ENCODE data around the gene B3GALT6. TPM values are rescaled to one million over a fixed set of nuclear protein-coding genes. Genes with fewer than 3 reads are reported as not detected.

The B3GALT6 gene
- total and polyA plus RNA-seq, 7 experiments from 2014 or later: 7.2 to 29.0 (median 12.7) TPM

- ChIA-PET CTCF (no interaction called here), POLR2A (interaction anchor here (0.7 kb wide), 1 partner anchor 14 kb away, joined by 3 read pairs; no protein-coding TSS in a partner anchor)
- H3K4me1 Mint-ChIP-seq: peaks cover 0 to 19% (median 5%) of the 10 kb centered on the region in 7 donors
- no peak overlapping the region for H3K4me3 Mint-ChIP-seq
- H3K9me3 Mint-ChIP-seq: no peaks in the 10 kb centered on the region
- no peaks in the 10 kb centered on the region for H3K36me3 Mint-ChIP-seq
- Histone ChIP-seq H3K36me3 (ENCODE audit: control insufficient read depth in 2 of 3, insufficient read depth in 3 of 3, low read length in 3 of 3) (no peaks in the 10 kb centered on the region), H3K9me3 (ENCODE audit: control insufficient read depth in 2 of 3, low read length in 3 of 3) (no peaks in the 10 kb centered on the region), H3K27me3 (ENCODE audit: control insufficient read depth in 2 of 2, insufficient read depth in 2 of 2, low read length in 2 of 2) (no peaks in the 10 kb centered on the region), H3K4me3 (ENCODE audit: low read length) (no peak overlapping the region), H3K27ac (ENCODE audit: low read depth, low read length) (no peak overlapping the region), H3K4me1 (ENCODE audit: control insufficient read depth in 2 of 2, insufficient read depth in 2 of 2, low read length in 2 of 2) (peaks cover 6 to 7% of the 10 kb centered on the region in 2 donors)
- intact Hi-C loops (cut with micrococcal nuclease): loop anchor here in 1 of 2 donors (5.0 kb wide), 1 partner anchor 46 kb away; no protein-coding TSS in a partner anchor
- H3K27me3 Mint-ChIP-seq: no peaks in the 10 kb centered on the region
- DNase-seq (peak in 1 of 9 donors; percentile 10), ATAC-seq (no peak)
- no peak overlapping the region for H3K27ac Mint-ChIP-seq
These were observed 29.0 kb upstream of the B3GALT6 start for GRCh38 chr1:1202831-1203560.

- Histone ChIP-seq H3K27me3 (ENCODE audit: control insufficient read depth in 2 of 2, insufficient read depth in 2 of 2, low read length in 2 of 2) (no peaks in the 10 kb centered on the region), H3K4me1 (ENCODE audit: control insufficient read depth in 2 of 2, insufficient read depth in 2 of 2, low read length in 2 of 2) (peaks cover 7 to 12% of the 10 kb centered on the region in 2 donors), H3K27ac (ENCODE audit: low read depth, low read length) (no peak overlapping the region), H3K36me3 (ENCODE audit: control insufficient read depth in 2 of 3, insufficient read depth in 3 of 3, low read length in 3 of 3) (no peaks in the 10 kb centered on the region), H3K9me3 (ENCODE audit: control insufficient read depth in 2 of 3, low read length in 3 of 3) (no peaks in the 10 kb centered on the region), H3K4me3 (ENCODE audit: low read length) (no peak overlapping the region)
- Mint-ChIP-seq H3K4me1 (peaks cover 6 to 25% (median 11%) of the 10 kb centered on the region in 7 donors), H3K36me3 (no peaks in the 10 kb centered on the region), H3K9me3 (no peaks in the 10 kb centered on the region), H3K27ac (peak overlapping the region in 1 of 9 donors; percentile 38), H3K4me3 (no peak overlapping the region), H3K27me3 (no peaks in the 10 kb centered on the region)
- ATAC-seq: no peak
- ChIA-PET POLR2A (interaction anchor here (0.7 kb wide), 1 partner anchor 14 kb away, joined by 3 read pairs; no protein-coding TSS in a partner anchor), CTCF (no interaction called here)
- DNase-seq: peak in 1 of 9 donors; percentile 7
- intact Hi-C loops (cut with micrococcal nuclease): loop anchor here in 1 of 2 donors (5.0 kb wide), 1 partner anchor 46 kb away; no protein-coding TSS in a partner anchor
These were observed 28.2 kb upstream of the B3GALT6 start for GRCh38 chr1:1203561-1204424.

- no peaks in the 10 kb centered on the region for H3K27me3 Mint-ChIP-seq
- H3K9me3 Mint-ChIP-seq: no peaks in the 10 kb centered on the region
- DNase-seq (peak in 1 of 9 donors; percentile 14), ATAC-seq (no peak)
- Histone ChIP-seq H3K27me3 (ENCODE audit: control insufficient read depth in 2 of 2, insufficient read depth in 2 of 2, low read length in 2 of 2) (no peaks in the 10 kb centered on the region), H3K9me3 (ENCODE audit: control insufficient read depth in 2 of 3, low read length in 3 of 3) (no peaks in the 10 kb centered on the region), H3K36me3 (ENCODE audit: control insufficient read depth in 2 of 3, insufficient read depth in 3 of 3, low read length in 3 of 3) (no peaks in the 10 kb centered on the region), H3K4me3 (ENCODE audit: low read length) (no peak overlapping the region), H3K4me1 (ENCODE audit: control insufficient read depth in 2 of 2, insufficient read depth in 2 of 2, low read length in 2 of 2) (peaks cover 13 to 16% of the 10 kb centered on the region in 2 donors), H3K27ac (ENCODE audit: low read depth, low read length) (no peak overlapping the region)
- ChIA-PET CTCF (no interaction called here), POLR2A (no interaction called here)
- peak overlapping the region in 1 of 10 donors; percentile 52 for H3K4me3 Mint-ChIP-seq
- intact Hi-C loops (cut with micrococcal nuclease): loop anchor here in 1 of 2 donors (5.0 kb wide), 1 partner anchor 47 kb away; no protein-coding TSS in a partner anchor
- peak overlapping the region in 1 of 9 donors; percentile 38 for H3K27ac Mint-ChIP-seq
- peaks cover 6 to 30% (median 14%) of the 10 kb centered on the region in 7 donors for H3K4me1 Mint-ChIP-seq
- peaks cover 0 to 1% (median 0%) of the 10 kb centered on the region in 5 donors for H3K36me3 Mint-ChIP-seq
These were observed 27.6 kb upstream of the B3GALT6 start for GRCh38 chr1:1204425-1204920.

- ChIA-PET CTCF (no interaction called here), POLR2A (no interaction called here)
- Histone ChIP-seq H3K9me3 (ENCODE audit: control insufficient read depth in 2 of 3, low read length in 3 of 3) (no peaks in the 10 kb centered on the region), H3K27ac (ENCODE audit: low read depth, low read length) (no peak overlapping the region), H3K36me3 (ENCODE audit: control insufficient read depth in 2 of 3, insufficient read depth in 3 of 3, low read length in 3 of 3) (no peaks in the 10 kb centered on the region), H3K4me3 (ENCODE audit: low read length) (no peak overlapping the region), H3K27me3 (ENCODE audit: control insufficient read depth in 2 of 2, insufficient read depth in 2 of 2, low read length in 2 of 2) (no peaks in the 10 kb centered on the region), H3K4me1 (ENCODE audit: control insufficient read depth in 2 of 2, insufficient read depth in 2 of 2, low read length in 2 of 2) (peaks cover 13 to 16% of the 10 kb centered on the region in 2 donors)
- no peak for ATAC-seq
- intact Hi-C loops (cut with micrococcal nuclease): loop anchor here (5.0 kb wide), 3 partner anchors 33 to 68 kb away; partner anchors contain the start of gene TTLL10 (in 1 of the 2)
- Mint-ChIP-seq H3K36me3 (peaks cover 0 to 1% (median 0%) of the 10 kb centered on the region in 5 donors), H3K27me3 (no peaks in the 10 kb centered on the region), H3K27ac (peak overlapping the region in 2 of 9 donors; percentile 38 to 66), H3K4me1 (peaks cover 6 to 30% (median 14%) of the 10 kb centered on the region in 7 donors), H3K4me3 (peak overlapping the region in 3 of 10 donors; percentile 25 to 71 (median 52)), H3K9me3 (no peaks in the 10 kb centered on the region)
- DNase-seq: peak in 1 of 9 donors; percentile 8
These were observed 26.9 kb upstream of the B3GALT6 start for GRCh38 chr1:1204998-1205768.

DNA sequence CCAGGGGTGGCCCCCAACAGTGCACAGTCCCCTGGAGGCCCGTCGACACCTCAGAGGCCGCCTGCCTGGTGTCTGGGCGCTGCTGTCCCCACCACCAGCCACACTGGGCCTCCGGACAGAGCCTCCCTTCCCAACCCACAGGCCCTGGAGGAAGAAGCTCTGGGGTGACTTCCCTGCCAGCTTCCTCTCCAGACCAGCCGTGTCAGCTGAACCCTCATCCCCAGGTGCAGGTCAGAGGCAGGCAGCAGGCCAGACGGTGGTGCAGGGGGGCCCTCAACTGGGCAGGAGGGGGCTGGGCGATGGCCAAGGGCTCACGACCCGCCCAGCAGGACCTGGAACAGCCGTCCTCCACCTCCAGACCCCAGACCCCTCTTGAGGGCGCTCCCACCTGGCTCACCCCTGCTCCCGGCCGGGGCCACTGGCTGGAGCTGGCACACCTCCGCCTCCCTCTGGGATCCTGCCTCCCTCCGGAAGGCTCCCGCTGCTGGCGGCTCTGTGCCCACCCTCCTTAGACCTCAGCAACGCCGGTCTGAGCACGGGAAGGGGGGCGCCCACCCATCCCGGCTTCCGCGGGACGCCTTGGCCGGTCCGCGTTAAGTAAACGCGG lies 26.2 kb upstream of the B3GALT6 start:
- ATAC-seq (no peak), DNase-seq (no peak)
- no peaks in the 10 kb centered on the region for H3K36me3 ChIP-seq (ENCODE audit: control insufficient read depth in 2 of 3, insufficient read depth in 3 of 3, low read length in 3 of 3)
- peaks cover 6 to 26% (median 14%) of the 10 kb centered on the region in 7 donors for H3K4me1 Mint-ChIP-seq
- ChIA-PET CTCF (no interaction called here), POLR2A (no interaction called here)
- H3K36me3 Mint-ChIP-seq: peaks cover 0 to 1% (median 0%) of the 10 kb centered on the region in 5 donors
- peak overlapping the region; percentile 6 for H3K4me3 ChIP-seq (ENCODE audit: low read length)
- H3K27ac Mint-ChIP-seq: peak overlapping the region in 2 of 9 donors; percentile 38 to 66
- H3K27ac ChIP-seq (ENCODE audit: low read depth, low read length): no peak overlapping the region
- H3K9me3 ChIP-seq (ENCODE audit: control insufficient read depth in 2 of 3, low read length in 3 of 3): no peaks in the 10 kb centered on the region
- H3K9me3 Mint-ChIP-seq: peaks cover 0 to 2% (median 0%) of the 10 kb centered on the region in 11 donors
- intact Hi-C loops (cut with micrococcal nuclease): loop anchor here in 1 of 2 donors (5.0 kb wide), 2 partner anchors 34 to 69 kb away; partner anchors contain the start of gene TTLL10
- peaks cover 13 to 16% of the 10 kb centered on the region in 2 donors for H3K4me1 ChIP-seq (ENCODE audit: control insufficient read depth in 2 of 2, insufficient read depth in 2 of 2, low read length in 2 of 2)
- H3K27me3 ChIP-seq (ENCODE audit: control insufficient read depth in 2 of 2, insufficient read depth in 2 of 2, low read length in 2 of 2): no peaks in the 10 kb centered on the region
- H3K4me3 Mint-ChIP-seq: peak overlapping the region in 6 of 10 donors; percentile 25 to 83 (median 45)
- no peaks in the 10 kb centered on the region for H3K27me3 Mint-ChIP-seq
